B cell (primary cell): ENCODE results near the gene STK11. TPM values are rescaled to one million over a fixed set of nuclear protein-coding genes. Genes with fewer than 3 reads are reported as not detected.
A peak's percentile ranks its signal among the peaks of the same experiment; 100 is the strongest.

ENCODE experiments used
- ATAC-seq: fragments of 200-7000 bp; cut with Tn5 transposase; one replicate; pipeline ENCODE4 v1.10.0; 2021; ENCODE audit warnings: low read depth, mild to moderate bottlenecking, moderate number of reproducible peaks, moderate library complexity
- CTCF ChIA-PET: fragments of 350-600 bp; sonication (Branson Sonifier 250); formaldehyde crosslinking; loops from one replicate; lab custom pipeline; 2021; ENCODE audit warnings: antibody characterized with exemption, inconsistent platforms; lab: Charles Lee
- POLR2A ChIA-PET: fragments of 350-600 bp; sonication (Branson Sonifier 250); formaldehyde crosslinking; loops from one replicate; lab custom pipeline; 2021; ENCODE audit warnings: antibody characterized with exemption; lab: Charles Lee
- DNase-seq: peaks from one replicate; pipeline ENCODE4 v3.0.0; 2013
- H2AFZ ChIP-seq: 2 replicates; pipeline ENCODE4 v1.6.1; 2012; ENCODE audit warnings: mild to moderate bottlenecking, low read depth, low read length; ENCODE audit not compliant: insufficient read depth, poor library complexity, severe bottlenecking
- H3K27ac ChIP-seq, 2 donors: 1 replicate in 1 of 2; 2 replicates in 1 of 2; pipeline ENCODE4 v1.5.1; 2012 to 2013; ENCODE audit warnings: low read length in 2 of 2, mild to moderate bottlenecking in 2 of 2, moderate library complexity in 1 of 2
- H3K27me3 ChIP-seq, 4 experiments: fragments of 200-600 bp in 1 of 4; sonication (generic) in 1 of 4; replicated peaks in 1 of 4; 1 replicate in 2 of 4; 2 replicates in 2 of 4; pipeline versions ENCODE4 v1.6.1 to v1.7.0; 2013 to 2016; ENCODE audit warnings: low read length in 3 of 4, mild to moderate bottlenecking in 2 of 4, mixed read lengths in 1 of 4, moderate library complexity in 1 of 4; ENCODE audit not compliant: insufficient read depth in 4 of 4, control insufficient read depth in 3 of 4; ENCODE audit errors: control extremely low read depth in 1 of 4
- H3K36me3 ChIP-seq, 2 experiments: replicated peaks in 1 of 2; 1 replicate in 1 of 2; 2 replicates in 1 of 2; pipeline versions ENCODE4 v1.6.1 to v1.7.1; 2013; ENCODE audit warnings: low read length in 1 of 2; ENCODE audit not compliant: insufficient read depth in 2 of 2, control insufficient read depth in 1 of 2; ENCODE audit errors: control extremely low read depth in 1 of 2, extremely low read depth in 1 of 2
- H3K4me1 ChIP-seq, 2 donors: fragments of 200-600 bp in 1 of 2; sonication (generic) in 1 of 2; 1 replicate in 1 of 2; 2 replicates in 1 of 2; pipeline versions ENCODE4 v1.5.1 to v1.6.1; 2013 to 2017; ENCODE audit warnings: low read length in 2 of 2; ENCODE audit not compliant: control insufficient read depth in 2 of 2, insufficient read depth in 2 of 2
- H3K4me2 ChIP-seq: replicated peaks from 2 replicates; pipeline ENCODE3; 2012; ENCODE audit warnings: mild to moderate bottlenecking, low read depth, low read length; ENCODE audit not compliant: poor library complexity, severe bottlenecking
- H3K4me3 ChIP-seq, 5 experiments: fragments of 200-600 bp in 1 of 5; sonication (generic) in 1 of 5; 1 replicate in 3 of 5; 2 replicates in 2 of 5; pipeline versions ENCODE4 v1.5.1 to v1.7.0; 2011 to 2016; ENCODE audit warnings: low read length in 4 of 5, mild to moderate bottlenecking in 4 of 5, low read depth in 2 of 5, control low read depth in 1 of 5, moderate library complexity in 1 of 5; ENCODE audit not compliant: insufficient read depth in 1 of 5; ENCODE audit errors: control extremely low read depth in 1 of 5, extremely low read depth in 1 of 5
- H3K79me2 ChIP-seq: fragments of 200-600 bp; sonication (generic); one replicate; pipeline ENCODE4 v1.6.0; 2016; ENCODE audit warnings: low read length; ENCODE audit not compliant: control insufficient read depth, insufficient read depth
- H3K9ac ChIP-seq: fragments of 200-600 bp; sonication (generic); 2 replicates; pipeline ENCODE4 v1.6.1; 2017; ENCODE audit warnings: mild to moderate bottlenecking, low read length, moderate library complexity
- H3K9me3 ChIP-seq, 3 donors: one replicate each; pipeline versions ENCODE4 v1.6.1 to v1.7.1; 2013; ENCODE audit warnings: low read length in 2 of 3; ENCODE audit not compliant: control insufficient read depth in 2 of 3, insufficient read depth in 1 of 3; ENCODE audit errors: control extremely low read depth in 1 of 3
- H4K20me1 ChIP-seq: 2 replicates; pipeline ENCODE4 v1.6.0; 2012; ENCODE audit warnings: mild to moderate bottlenecking, low read length; ENCODE audit not compliant: insufficient read depth, control insufficient read depth, poor library complexity, severe bottlenecking
- H3K27ac Mint-ChIP-seq: one replicate; pipeline ENCODE4 v1.8.0; 2021; ENCODE audit warnings: mixed read lengths
- H3K27me3 Mint-ChIP-seq: one replicate; pipeline ENCODE4 v1.8.0; 2021; ENCODE audit warnings: mixed read lengths
- H3K4me1 Mint-ChIP-seq: one replicate; pipeline ENCODE4 v1.8.0; 2021; ENCODE audit warnings: mixed read lengths
- H3K4me3 Mint-ChIP-seq: one replicate; pipeline ENCODE4 v1.8.0; 2021; ENCODE audit warnings: mixed read lengths
- H3K9me3 Mint-ChIP-seq: one replicate; pipeline ENCODE4 v1.8.0; 2022; ENCODE audit warnings: mixed read lengths; ENCODE audit not compliant: insufficient read depth
- CTCF ChIP-seq: fragments of 200-600 bp; IDR thresholded peaks from one replicate; pipeline ENCODE4 v1.8.0; 2022; ENCODE audit warnings: antibody characterized with exemption, mild to moderate bottlenecking
- EZH2 ChIP-seq: IDR thresholded peaks from 2 replicates; pipeline ENCODE4 v1.6.1; 2012; ENCODE audit warnings: borderline replicate concordance, low read depth, mild to moderate bottlenecking, moderate library complexity, low read length; ENCODE audit not compliant: insufficient read depth, poor library complexity, severe bottlenecking
- WGBS: methylation state at CpG from one replicate; pipeline ENCODE4 v1.1.5; 2013; ENCODE audit warnings: missing lambda C conversion rate; ENCODE audit not compliant: insufficient coverage; 5-methylcytosine and 5-hydroxymethylcytosine counted together
- intact Hi-C: fragments of 100-400 bp; cut with micrococcal nuclease; formaldehyde crosslinking; loops from one replicate; pipeline ENCODE4 v1.10.0; 2022
- polyA plus RNA-seq: library from polyadenylated mRNA; depleted of rRNA; stranded (reverse); fragments of >200 nt; gene quantifications from 2 replicates; pipeline ENCODE4 v1.2.3, GENCODE V29; 2012
- total RNA-seq, 2 donors: library from RNA; stranded (reverse); fragments of 120-200 nt in 1 of 2; gene quantifications; 1 replicate in 1 of 2; 2 replicates in 1 of 2; pipeline versions ENCODE4 v1.2.3 to v1.2.4, GENCODE V29; 2013 to 2022

The STK11 gene
- total and polyA plus RNA-seq, 2 donors (not counting 1 experiment from before 2014, with no cell fraction given), result 87.9 to 89.9 TPM

DNA sequence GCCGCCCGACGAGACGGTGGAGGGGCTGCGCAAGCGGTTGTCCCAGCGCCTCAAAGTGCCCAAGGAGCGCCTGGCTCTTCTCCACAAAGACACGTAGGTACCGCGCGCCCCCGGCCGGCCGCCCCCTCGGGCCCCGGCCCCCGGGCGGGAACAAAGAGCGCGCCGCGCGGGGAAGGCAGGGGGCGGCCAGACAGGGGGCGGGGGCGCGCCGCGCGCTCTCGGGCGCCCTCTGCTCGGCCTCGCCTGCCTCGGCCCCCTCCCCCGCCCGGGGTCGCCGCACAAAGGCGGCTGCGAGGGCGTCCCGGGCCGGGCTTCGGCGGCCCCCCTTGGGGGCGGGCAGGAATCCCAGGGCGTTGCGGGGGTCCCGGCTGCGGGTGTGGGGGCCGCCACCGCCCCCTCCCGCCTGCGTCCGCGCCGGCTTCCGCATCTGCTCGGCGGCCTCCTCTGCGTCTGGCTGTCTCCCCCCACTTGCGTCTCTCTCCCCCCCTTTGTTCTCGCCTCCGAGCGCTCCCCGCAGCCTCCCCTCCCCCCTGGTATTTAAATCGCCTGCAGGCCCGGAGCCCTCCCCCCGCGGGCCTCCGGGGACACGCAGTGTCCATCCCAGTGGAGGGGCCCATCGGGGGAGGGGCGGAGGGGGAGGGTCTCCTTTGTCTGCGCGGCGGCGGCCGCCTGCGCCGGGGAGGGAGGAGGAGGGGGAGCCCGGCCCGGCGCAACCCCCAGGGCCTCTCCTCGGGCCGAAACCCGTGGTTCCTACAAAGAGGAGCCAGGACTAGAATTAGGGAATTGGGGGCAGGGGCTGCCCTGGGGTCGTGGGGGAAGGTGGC is 45.1 kb downstream of the STK11 start:
- H3K4me3 ChIP-seq, result peak overlapping the region; percentile 61 to 92 (median 86)
- H2AFZ ChIP-seq, result no peak overlapping the region
- Mint-ChIP-seq H3K9me3 (no peaks in the 10 kb centered on the region), H3K4me1 (peaks cover 35% of the 10 kb centered on the region), H3K4me3 (peak overlapping the region; percentile 91), H3K27ac (peak overlapping the region; percentile 92), H3K27me3 (no peaks in the 10 kb centered on the region)
- TF ChIP-seq EZH2 (no peak), CTCF (no peak)
- H3K4me2 ChIP-seq, result peak overlapping the region; percentile 98
- H3K9me3 ChIP-seq, result no peaks in the 10 kb centered on the region
- H3K9ac ChIP-seq, result peak overlapping the region; percentile 86
- ChIA-PET POLR2A (interaction anchor here (1.0 to 10.7 kb wide), 4 partner anchors 9 to 15 kb away, joined by 3 to 305 read pairs (median 22); partner anchors contain the start of gene CIRBP), CTCF (interaction anchor here (2.3 to 5.8 kb wide), 2 partner anchors 14 to 16 kb away, joined by 31 to 113 read pairs; no protein-coding TSS in a partner anchor)
- H4K20me1 ChIP-seq, result peaks cover 54% of the 10 kb centered on the region
- peaks cover 33 to 56% of the 10 kb centered on the region in 2 donors for H3K4me1 ChIP-seq
- under 1% methylated on average over 75 of the region's 90 CpGs for WGBS
- DNase-seq, result peak; percentile 86
- no peak for ATAC-seq
- peaks cover 53% of the 10 kb centered on the region for H3K79me2 ChIP-seq
- no peaks in the 10 kb centered on the region for H3K27me3 ChIP-seq
- intact Hi-C loops, result no loop called here
- H3K36me3 ChIP-seq, result peaks cover 0 to 28% of the 10 kb centered on the region in 2 experiments
- H3K27ac ChIP-seq, result peak overlapping the region; percentile 74 to 89
